DND-41 (cell line): ENCODE data around the gene DIAPH1.

ENCODE experiments used
- ATAC-seq: fragments of 200-7000 bp; cut with Tn5 transposase; 3 replicates; pipeline ENCODE4 v1.9.1; 2021; ENCODE audit warnings: low read depth; ENCODE audit not compliant: insufficient read depth
- DNase-seq: peaks from one replicate; pipeline ENCODE4 v3.0.0-alpha.2; 2020
- H2AFZ ChIP-seq: 2 replicates; pipeline ENCODE4 v1.6.0; 2012; ENCODE audit warnings: low read depth, low read length
- H3K27ac ChIP-seq: 2 replicates; pipeline ENCODE4 v1.5.1; 2012; ENCODE audit warnings: low read length, inconsistent platforms
- H3K27me3 ChIP-seq: fragments of 200-600 bp; sonication (generic); 2 replicates; pipeline ENCODE4 v1.6.0; 2012; ENCODE audit warnings: low read length, mild to moderate bottlenecking, inconsistent platforms; ENCODE audit not compliant: insufficient read depth, poor library complexity
- H3K36me3 ChIP-seq: 2 replicates; pipeline ENCODE4 v1.5.1; 2012; ENCODE audit warnings: low read length, inconsistent platforms; ENCODE audit not compliant: insufficient read depth
- H3K4me1 ChIP-seq: 2 replicates; pipeline ENCODE4 v1.5.1; 2012; ENCODE audit warnings: mild to moderate bottlenecking, low read length; ENCODE audit not compliant: insufficient read depth
- H3K4me2 ChIP-seq: 2 replicates; pipeline ENCODE4 v1.6.0; 2012; ENCODE audit warnings: mild to moderate bottlenecking, moderate library complexity, low read length, inconsistent platforms; ENCODE audit not compliant: insufficient read depth
- H3K4me3 ChIP-seq, 2 experiments: fragments of 200-600 bp in 1 of 2; shearing (Covaris generic) in 1 of 2; 2 replicates each; pipeline ENCODE4 v1.5.1; 2012 to 2016; ENCODE audit warnings: inconsistent platforms in 2 of 2, low read length in 2 of 2, mild to moderate bottlenecking in 2 of 2, low read depth in 1 of 2, moderate library complexity in 1 of 2
- H3K79me2 ChIP-seq: 2 replicates; pipeline ENCODE4 v1.6.0; 2012; ENCODE audit warnings: low read length, inconsistent platforms; ENCODE audit not compliant: insufficient read depth
- H3K9ac ChIP-seq: 2 replicates; pipeline ENCODE4 v1.6.0; 2012; ENCODE audit warnings: low read depth, mild to moderate bottlenecking, inconsistent platforms, low read length, moderate library complexity
- H3K9me3 ChIP-seq: 2 replicates; pipeline ENCODE4 v1.5.1; 2012; ENCODE audit warnings: low read length, moderate library complexity, mild to moderate bottlenecking, inconsistent platforms; ENCODE audit not compliant: insufficient read depth, severe bottlenecking
- H4K20me1 ChIP-seq: 2 replicates; pipeline ENCODE4 v1.6.0; 2012; ENCODE audit warnings: low read length; ENCODE audit not compliant: insufficient read depth
- EZH2 ChIP-seq: IDR thresholded peaks from 3 replicates; pipeline ENCODE4 v1.6.1; 2012; ENCODE audit warnings: borderline replicate concordance, low read depth, mild to moderate bottlenecking, moderate library complexity, low read length, inconsistent platforms; ENCODE audit not compliant: severe bottlenecking
- TF ChIP-seq, protein P1 (sequence below): IDR thresholded peaks from 2 replicates; pipeline ENCODE4 v1.5.1; 2012; ENCODE audit warnings: borderline replicate concordance, low read length, moderate library complexity, mild to moderate bottlenecking; ENCODE audit not compliant: poor library complexity, severe bottlenecking; ENCODE audit errors: extremely low read depth

The DIAPH1 gene

DNA sequence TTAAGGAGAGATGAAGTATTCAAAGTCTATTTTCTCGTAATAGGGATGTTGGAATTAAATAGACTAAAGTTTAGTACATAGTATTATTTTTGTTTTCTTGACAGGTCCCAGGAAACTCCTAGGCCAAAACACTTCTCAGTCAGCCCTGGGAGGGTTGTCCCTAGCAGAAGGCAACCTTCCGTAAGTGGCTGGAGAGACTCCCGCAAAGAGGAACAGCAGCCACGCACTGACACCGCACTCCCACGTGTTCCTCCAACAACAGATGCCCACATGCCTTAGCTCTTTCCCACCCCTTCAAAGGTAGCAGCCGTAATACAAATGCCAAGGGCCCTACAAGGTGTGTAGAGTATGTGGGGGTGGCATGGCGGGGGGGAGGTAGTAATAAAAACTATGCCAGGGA, 101.5 kb downstream of the DIAPH1 start:
- TF ChIP-seq, protein P1, sequence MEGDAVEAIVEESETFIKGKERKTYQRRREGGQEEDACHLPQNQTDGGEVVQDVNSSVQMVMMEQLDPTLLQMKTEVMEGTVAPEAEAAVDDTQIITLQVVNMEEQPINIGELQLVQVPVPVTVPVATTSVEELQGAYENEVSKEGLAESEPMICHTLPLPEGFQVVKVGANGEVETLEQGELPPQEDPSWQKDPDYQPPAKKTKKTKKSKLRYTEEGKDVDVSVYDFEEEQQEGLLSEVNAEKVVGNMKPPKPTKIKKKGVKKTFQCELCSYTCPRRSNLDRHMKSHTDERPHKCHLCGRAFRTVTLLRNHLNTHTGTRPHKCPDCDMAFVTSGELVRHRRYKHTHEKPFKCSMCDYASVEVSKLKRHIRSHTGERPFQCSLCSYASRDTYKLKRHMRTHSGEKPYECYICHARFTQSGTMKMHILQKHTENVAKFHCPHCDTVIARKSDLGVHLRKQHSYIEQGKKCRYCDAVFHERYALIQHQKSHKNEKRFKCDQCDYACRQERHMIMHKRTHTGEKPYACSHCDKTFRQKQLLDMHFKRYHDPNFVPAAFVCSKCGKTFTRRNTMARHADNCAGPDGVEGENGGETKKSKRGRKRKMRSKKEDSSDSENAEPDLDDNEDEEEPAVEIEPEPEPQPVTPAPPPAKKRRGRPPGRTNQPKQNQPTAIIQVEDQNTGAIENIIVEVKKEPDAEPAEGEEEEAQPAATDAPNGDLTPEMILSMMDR: no peak
- no peak for TF ChIP-seq EZH2
- ATAC-seq (no peak), DNase-seq (no peak)
- Histone ChIP-seq H3K9me3 (no peaks in the 10 kb centered on the region), H3K4me3 (no peak overlapping the region), H3K36me3 (peaks cover 97% of the 10 kb centered on the region), H3K9ac (no peak overlapping the region), H3K4me1 (no peaks in the 10 kb centered on the region), H2AFZ (no peak overlapping the region), H4K20me1 (peaks cover 2% of the 10 kb centered on the region; the same call in 1 of the 2 replicates), H3K4me2 (no peak overlapping the region), H3K27ac (no peak overlapping the region), H3K79me2 (no peaks in the 10 kb centered on the region), H3K27me3 (no peaks in the 10 kb centered on the region)

DNA sequence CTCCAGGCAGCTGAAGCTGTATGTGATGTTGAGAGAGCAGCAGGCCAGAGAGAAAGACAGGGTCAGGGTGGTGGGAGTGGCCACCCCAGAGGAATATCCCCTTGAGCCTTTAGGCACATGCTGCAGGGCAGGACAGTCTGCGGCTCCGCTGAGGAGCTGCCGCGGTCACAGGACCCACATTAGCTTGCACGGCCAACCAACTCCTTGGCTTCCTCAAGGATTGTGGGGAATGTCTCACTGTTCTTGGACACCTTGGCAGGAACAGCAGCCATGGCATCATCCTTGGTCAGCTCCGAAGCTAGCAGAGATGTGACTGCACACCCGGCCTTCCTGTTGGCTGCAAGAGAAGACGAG, 102.2 kb downstream of the DIAPH1 start:
- Histone ChIP-seq H3K4me3 (no peak overlapping the region), H3K9ac (no peak overlapping the region), H3K4me1 (no peaks in the 10 kb centered on the region), H2AFZ (no peak overlapping the region), H3K27ac (no peak overlapping the region), H3K4me2 (no peak overlapping the region), H3K27me3 (no peaks in the 10 kb centered on the region), H3K36me3 (peaks cover 92% of the 10 kb centered on the region), H4K20me1 (peaks cover 2% of the 10 kb centered on the region; the same call in 1 of the 2 replicates), H3K9me3 (no peaks in the 10 kb centered on the region), H3K79me2 (no peaks in the 10 kb centered on the region)
- TF ChIP-seq, protein P1: no peak
- no peak for TF ChIP-seq EZH2
- no peak for DNase-seq
- ATAC-seq: no peak

DNA sequence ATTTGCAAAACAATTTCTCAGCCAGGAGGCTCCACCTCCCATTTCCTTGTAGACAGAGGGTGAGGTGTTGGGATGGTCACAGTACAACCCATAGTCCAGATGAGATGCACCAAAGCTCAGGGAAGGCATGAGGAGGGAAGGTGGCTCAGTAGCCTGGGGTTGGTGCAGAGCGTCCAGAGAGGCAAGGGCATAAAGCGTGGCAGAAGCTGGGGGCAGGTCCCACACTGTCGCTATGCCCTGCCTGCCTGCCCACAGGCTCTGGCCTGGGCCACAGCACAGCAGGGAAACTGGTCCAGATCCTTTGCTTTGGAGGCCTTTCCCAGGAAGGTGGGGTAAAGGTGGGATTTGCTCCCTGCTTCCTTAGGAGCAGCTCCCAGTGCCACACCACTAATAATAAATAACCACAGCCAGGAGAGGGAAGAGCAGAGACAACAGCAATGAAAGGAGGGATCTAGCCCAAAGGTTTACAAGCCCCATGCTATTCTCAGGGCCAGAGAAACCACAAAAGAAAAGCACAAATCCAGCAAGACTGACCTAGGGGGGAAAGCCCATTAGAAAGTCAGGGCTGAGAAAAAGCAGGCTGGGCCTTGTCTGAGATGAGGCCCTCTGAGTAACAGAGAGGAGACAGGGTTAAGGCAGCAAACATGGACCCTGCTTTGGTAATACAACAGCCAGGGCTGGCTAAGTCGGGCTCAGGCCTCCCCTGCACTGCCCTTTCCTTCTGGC, 102.7 kb downstream of the DIAPH1 start:
- H3K4me1 ChIP-seq: no peaks in the 10 kb centered on the region
- H3K4me3 ChIP-seq: no peak overlapping the region
- no peak overlapping the region for H2AFZ ChIP-seq
- DNase-seq (no peak), ATAC-seq (no peak)
- no peak overlapping the region for H3K4me2 ChIP-seq
- no peak overlapping the region for H3K27ac ChIP-seq
- H3K79me2 ChIP-seq: no peaks in the 10 kb centered on the region
- H3K9me3 ChIP-seq: no peaks in the 10 kb centered on the region
- TF ChIP-seq EZH2: no peak
- TF ChIP-seq, protein P1: no peak
- peaks cover 2% of the 10 kb centered on the region; the same call in 1 of the 2 replicates for H4K20me1 ChIP-seq
- peaks cover 86% of the 10 kb centered on the region for H3K36me3 ChIP-seq
- no peak overlapping the region for H3K9ac ChIP-seq
- no peaks in the 10 kb centered on the region for H3K27me3 ChIP-seq
